ENCODE measurements around the gene RUBCNL. TPM values are rescaled to one million over a fixed set of nuclear protein-coding genes. Genes with fewer than 3 reads are reported as not detected.

Gene RUBCNL
- total and polyA plus RNA-seq, 2 donors, result 17.1 to 48.4 TPM

DNA sequence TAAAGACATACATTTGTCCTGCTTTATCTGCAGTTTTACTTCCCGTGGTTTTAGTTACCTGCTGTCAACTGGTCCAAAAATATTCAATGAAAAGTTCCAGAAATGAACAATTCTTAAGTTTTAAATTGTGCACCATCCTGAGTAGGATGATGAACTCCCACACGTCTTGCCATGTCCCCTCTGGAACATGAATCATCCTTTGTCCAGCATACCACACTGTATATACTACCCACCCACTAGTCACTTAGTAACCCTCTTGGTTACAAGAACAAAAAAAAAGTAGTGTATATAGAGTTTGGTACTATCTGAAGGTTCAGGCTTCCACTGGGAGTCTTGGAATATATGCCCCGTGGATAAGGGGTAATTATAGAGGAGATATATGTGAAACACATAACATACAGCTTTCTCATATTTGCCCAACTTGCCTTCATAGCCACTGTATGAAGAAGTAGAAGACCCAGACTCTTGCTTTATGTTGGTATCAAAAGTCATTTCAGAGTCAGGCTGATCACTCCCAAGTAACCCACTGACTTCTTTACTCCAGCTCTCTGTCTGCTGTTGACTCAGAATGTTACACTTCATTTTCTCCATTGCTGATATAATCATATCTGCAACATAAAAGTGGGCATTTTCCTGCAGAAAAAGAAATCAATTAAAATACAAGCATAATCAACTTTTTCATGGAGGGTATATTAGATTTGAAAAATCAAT lies 19.3 kb downstream of the RUBCNL start:
- H3K27ac ChIP-seq (ENCODE audit: low read depth in 1 of 2, low read length in 1 of 2), result no peak overlapping the region
- 96% methylated on average over 3 of the region's 3 CpGs for WGBS
- peaks cover 28 to 33% of the 10 kb centered on the region in 2 donors for H3K36me3 ChIP-seq (ENCODE audit: control insufficient read depth in 2 of 2, insufficient read depth in 2 of 2, low read length in 1 of 2)
- H3K4me1 ChIP-seq (ENCODE audit: control insufficient read depth in 2 of 2, insufficient read depth in 2 of 2, low read length in 2 of 2), result peaks cover 0 to 7% of the 10 kb centered on the region in 2 donors
- no peak for DNase-seq (ENCODE audit: low read depth in 6 of 9, low spot score in 9 of 9)
- H3K4me3 ChIP-seq (ENCODE audit: low read length in 2 of 2), result no peak overlapping the region
- H3K9me3 ChIP-seq (ENCODE audit: control insufficient read depth in 2 of 2, insufficient read depth in 1 of 2, low read length in 1 of 2), result no peaks in the 10 kb centered on the region
- no peaks in the 10 kb centered on the region for H3K27me3 ChIP-seq (ENCODE audit: control insufficient read depth in 2 of 2, insufficient read depth in 1 of 2, low read length in 1 of 2)

DNA sequence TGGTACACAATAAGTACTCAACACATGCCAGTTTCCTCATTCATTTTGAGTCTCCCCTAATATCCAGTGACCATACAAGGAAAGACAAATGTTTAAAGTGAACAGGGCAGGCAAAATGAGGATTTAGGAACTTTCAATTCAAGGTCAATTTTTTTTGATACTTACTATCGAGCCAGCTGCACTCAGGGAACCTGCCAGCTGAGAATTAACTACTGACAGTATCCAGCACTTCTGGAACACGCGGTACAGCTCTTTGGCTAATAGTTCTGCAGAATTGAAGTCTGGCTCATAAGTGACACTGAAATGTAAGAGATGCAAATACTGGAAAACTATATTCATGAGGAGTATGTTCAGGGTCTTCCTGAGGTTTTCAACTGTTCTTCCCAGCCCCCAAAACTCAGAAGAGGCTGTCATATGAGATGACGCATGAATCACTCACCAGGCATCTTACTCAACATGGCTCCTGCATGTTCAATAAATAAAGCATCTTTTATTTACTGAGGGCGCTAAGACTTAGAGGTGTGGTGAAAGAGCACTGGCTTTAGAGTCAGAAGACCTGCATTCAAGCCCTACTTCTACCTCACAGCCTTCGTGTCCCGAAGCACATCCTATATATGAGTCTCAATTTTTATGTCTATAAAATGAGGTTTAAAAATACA lies 25.6 kb downstream of the RUBCNL start:
- Histone ChIP-seq H3K9me3 (ENCODE audit: control insufficient read depth in 2 of 2, insufficient read depth in 1 of 2, low read length in 1 of 2) (no peaks in the 10 kb centered on the region), H3K4me3 (ENCODE audit: low read length in 2 of 2) (no peak overlapping the region), H3K27ac (ENCODE audit: low read depth in 1 of 2, low read length in 1 of 2) (no peak overlapping the region), H3K4me1 (ENCODE audit: control insufficient read depth in 2 of 2, insufficient read depth in 2 of 2, low read length in 2 of 2) (no peaks in the 10 kb centered on the region), H3K36me3 (ENCODE audit: control insufficient read depth in 2 of 2, insufficient read depth in 2 of 2, low read length in 1 of 2) (peaks cover 24% of the 10 kb centered on the region in 2 donors), H3K27me3 (ENCODE audit: control insufficient read depth in 2 of 2, insufficient read depth in 1 of 2, low read length in 1 of 2) (no peaks in the 10 kb centered on the region)
- 98% methylated on average over 7 of the region's 7 CpGs for WGBS
- no peak for DNase-seq (ENCODE audit: low read depth in 6 of 9, low spot score in 9 of 9)

DNA sequence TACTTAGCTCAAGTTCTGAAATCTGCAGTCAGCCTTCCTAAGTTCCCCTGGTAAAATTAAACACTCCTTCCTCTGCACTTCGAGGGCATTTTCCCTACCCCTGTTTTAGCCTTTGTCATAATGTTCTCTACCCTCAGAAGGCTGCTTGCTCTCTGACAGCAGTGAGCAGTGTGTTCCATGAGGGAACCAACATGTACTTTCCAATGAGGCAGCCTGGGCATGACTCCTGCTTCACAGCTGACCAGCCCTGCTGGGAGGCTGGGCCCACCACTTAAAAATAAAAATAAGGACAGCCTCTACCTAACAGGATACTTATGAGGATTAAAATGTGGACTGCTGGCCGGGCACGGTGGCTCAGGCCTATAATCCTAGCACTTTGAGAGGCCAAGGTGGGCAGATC lies 26.4 kb downstream of the RUBCNL start:
- DNase-seq (ENCODE audit: low read depth in 6 of 9, low spot score in 9 of 9), result no peak
- Histone ChIP-seq H3K27me3 (ENCODE audit: control insufficient read depth in 2 of 2, insufficient read depth in 1 of 2, low read length in 1 of 2) (no peaks in the 10 kb centered on the region), H3K4me3 (ENCODE audit: low read length in 2 of 2) (no peak overlapping the region), H3K4me1 (ENCODE audit: control insufficient read depth in 2 of 2, insufficient read depth in 2 of 2, low read length in 2 of 2) (no peaks in the 10 kb centered on the region), H3K36me3 (ENCODE audit: control insufficient read depth in 2 of 2, insufficient read depth in 2 of 2, low read length in 1 of 2) (peaks cover 20 to 21% of the 10 kb centered on the region in 2 donors), H3K9me3 (ENCODE audit: control insufficient read depth in 2 of 2, insufficient read depth in 1 of 2, low read length in 1 of 2) (no peaks in the 10 kb centered on the region), H3K27ac (ENCODE audit: low read depth in 1 of 2, low read length in 1 of 2) (no peak overlapping the region)
- WGBS, result 93% methylated on average over 3 of the region's 3 CpGs

DNA sequence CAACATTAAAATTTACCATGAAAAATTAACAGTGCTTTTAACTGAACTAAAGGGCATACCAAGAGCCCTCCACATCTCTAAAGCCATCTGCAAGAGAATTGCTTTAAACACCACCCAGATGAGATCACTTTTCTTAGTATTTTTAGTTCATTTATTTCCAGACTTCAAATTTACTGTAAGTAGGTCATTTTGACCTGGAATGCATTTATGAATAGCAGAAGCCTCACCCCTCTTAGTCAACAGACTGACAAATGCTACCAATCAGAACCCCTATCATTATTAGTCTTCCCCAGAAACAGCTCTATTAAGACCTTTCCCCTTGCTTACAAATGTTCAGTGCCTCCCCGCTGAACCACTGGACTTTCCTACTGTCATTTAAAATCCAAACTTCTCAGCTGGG lies 27.3 kb downstream of the RUBCNL start:
- no peak overlapping the region for H3K27ac ChIP-seq (ENCODE audit: low read depth in 1 of 2, low read length in 1 of 2)
- no peaks in the 10 kb centered on the region for H3K27me3 ChIP-seq (ENCODE audit: control insufficient read depth in 2 of 2, insufficient read depth in 1 of 2, low read length in 1 of 2)
- H3K4me3 ChIP-seq (ENCODE audit: low read length in 2 of 2), result no peak overlapping the region
- WGBS, result 97% methylated on average over 1 of the region's 1 CpG
- no peaks in the 10 kb centered on the region for H3K9me3 ChIP-seq (ENCODE audit: control insufficient read depth in 2 of 2, insufficient read depth in 1 of 2, low read length in 1 of 2)
- no peaks in the 10 kb centered on the region for H3K4me1 ChIP-seq (ENCODE audit: control insufficient read depth in 2 of 2, insufficient read depth in 2 of 2, low read length in 2 of 2)
- no peak for DNase-seq (ENCODE audit: low read depth in 6 of 9, low spot score in 9 of 9)
- H3K36me3 ChIP-seq (ENCODE audit: control insufficient read depth in 2 of 2, insufficient read depth in 2 of 2, low read length in 1 of 2), result peaks cover 16 to 23% of the 10 kb centered on the region in 2 donors

DNA sequence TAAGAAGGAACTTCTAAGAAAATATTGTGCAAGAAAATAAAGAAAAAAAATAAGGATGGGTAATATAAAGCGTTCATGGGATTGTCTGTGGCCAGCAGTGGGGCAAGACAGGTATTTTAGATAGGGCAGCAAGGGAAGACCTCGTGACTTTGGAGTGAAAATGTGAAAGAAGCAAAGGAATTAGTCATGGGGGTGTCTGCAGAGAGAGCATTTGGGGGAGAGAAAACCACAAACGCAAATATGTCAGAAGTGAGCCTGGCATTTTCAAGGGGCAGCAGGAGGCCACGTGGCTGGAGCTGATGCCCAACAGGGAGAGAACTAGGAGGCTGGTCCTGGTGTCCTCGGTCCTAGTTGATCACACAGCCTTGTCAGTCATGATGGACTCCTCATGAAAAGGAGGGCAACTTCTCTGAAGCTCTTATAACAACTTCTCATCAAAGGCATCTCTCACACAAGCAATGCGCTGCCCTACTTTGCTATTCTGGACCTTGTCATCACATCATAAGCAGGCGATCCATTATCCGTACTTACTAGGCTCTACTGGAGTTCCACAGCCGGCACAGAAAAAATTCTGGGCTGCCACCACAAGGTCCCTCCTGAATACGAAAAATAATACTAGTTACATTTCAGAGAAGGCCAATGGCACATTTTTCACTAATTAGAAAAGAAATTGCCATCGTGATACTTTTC lies 31.0 kb downstream of the RUBCNL start:
- 97% methylated on average over 11 of the region's 11 CpGs for WGBS
- Histone ChIP-seq H3K4me1 (ENCODE audit: control insufficient read depth in 2 of 2, insufficient read depth in 2 of 2, low read length in 2 of 2) (no peaks in the 10 kb centered on the region), H3K36me3 (ENCODE audit: control insufficient read depth in 2 of 2, insufficient read depth in 2 of 2, low read length in 1 of 2) (peaks cover 12 to 20% of the 10 kb centered on the region in 2 donors), H3K27me3 (ENCODE audit: control insufficient read depth in 2 of 2, insufficient read depth in 1 of 2, low read length in 1 of 2) (no peaks in the 10 kb centered on the region), H3K4me3 (ENCODE audit: low read length in 2 of 2) (no peak overlapping the region), H3K27ac (ENCODE audit: low read depth in 1 of 2, low read length in 1 of 2) (no peak overlapping the region), H3K9me3 (ENCODE audit: control insufficient read depth in 2 of 2, insufficient read depth in 1 of 2, low read length in 1 of 2) (no peaks in the 10 kb centered on the region)
- no peak for DNase-seq (ENCODE audit: low read depth in 6 of 9, low spot score in 9 of 9)

DNA sequence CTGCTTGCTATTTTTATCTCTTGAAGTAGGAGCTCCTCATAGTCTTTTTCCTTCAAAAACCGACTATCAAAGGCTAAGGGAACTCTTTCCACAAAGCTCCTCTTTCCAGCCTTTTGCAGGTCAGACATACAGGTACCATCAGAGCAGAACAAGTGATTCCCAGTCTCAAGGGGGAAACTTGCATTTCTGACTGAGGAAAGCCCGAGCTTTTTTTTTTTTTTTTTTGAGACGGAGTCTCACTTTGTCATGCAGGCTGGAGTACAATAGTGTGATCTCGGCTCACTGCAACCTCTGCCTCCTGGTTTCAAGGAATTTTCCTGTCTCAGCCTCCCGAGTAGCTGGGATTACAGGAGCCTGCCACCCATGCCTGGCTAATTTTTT lies 32.0 kb downstream of the RUBCNL start:
- WGBS, result 83% methylated on average over 5 of the region's 5 CpGs

DNA sequence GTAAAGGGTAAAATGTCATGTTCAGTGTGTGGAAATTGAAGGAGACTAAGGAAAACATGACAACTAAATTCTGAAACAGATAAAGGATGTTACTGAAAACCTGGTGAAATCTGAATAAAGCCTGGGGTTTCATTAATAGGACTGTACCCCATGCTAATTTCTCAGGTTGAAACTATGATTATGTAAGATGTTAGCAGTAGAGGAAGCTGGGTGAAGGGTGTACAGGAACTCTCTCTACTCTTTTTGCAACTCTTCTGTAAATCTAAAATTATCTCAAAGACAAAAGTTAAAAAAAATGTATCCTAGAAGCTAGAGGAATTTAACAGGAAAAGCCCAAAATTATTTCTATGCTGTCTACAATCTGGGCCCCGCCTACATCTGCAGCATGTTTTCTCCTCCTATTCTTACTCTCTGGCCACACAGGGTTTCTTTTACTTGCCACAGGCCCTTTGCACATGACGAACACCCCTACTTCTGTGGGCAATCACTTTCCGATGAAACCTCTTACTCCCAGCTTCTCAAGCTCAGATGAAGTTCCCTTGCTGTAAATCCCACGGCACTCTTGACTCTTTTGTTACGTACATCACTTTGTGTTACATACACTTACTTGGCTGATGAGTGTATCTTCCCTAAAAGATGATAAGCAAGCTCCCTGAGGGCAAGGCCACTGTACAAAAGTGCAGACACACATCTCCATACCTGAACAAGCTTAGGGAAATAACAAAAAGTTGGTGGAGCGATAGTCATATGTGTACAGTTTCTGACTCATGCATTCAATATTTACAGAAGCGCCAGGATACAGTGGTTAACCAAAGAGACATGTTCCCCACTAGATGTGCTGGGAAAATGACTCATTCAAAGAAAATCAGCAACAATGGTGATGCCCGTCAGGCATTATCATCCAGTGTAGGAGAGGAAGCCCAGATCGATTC lies 32.6 kb downstream of the RUBCNL start:
- 83% methylated on average over 9 of the region's 9 CpGs for WGBS
- no peak overlapping the region for H3K27ac ChIP-seq (ENCODE audit: low read depth in 1 of 2, low read length in 1 of 2)

More for the DNA sequence above, 32.0 kb downstream of the RUBCNL start:
- Histone ChIP-seq H3K27me3 (ENCODE audit: control insufficient read depth in 2 of 2, insufficient read depth in 1 of 2, low read length in 1 of 2) (no peaks in the 10 kb centered on the region), H3K9me3 (ENCODE audit: control insufficient read depth in 2 of 2, insufficient read depth in 1 of 2, low read length in 1 of 2) (no peaks in the 10 kb centered on the region), H3K36me3 (ENCODE audit: control insufficient read depth in 2 of 2, insufficient read depth in 2 of 2, low read length in 1 of 2) (peaks cover 12 to 17% of the 10 kb centered on the region in 2 donors), H3K27ac (ENCODE audit: low read depth in 1 of 2, low read length in 1 of 2) (no peak overlapping the region), H3K4me1 (ENCODE audit: control insufficient read depth in 2 of 2, insufficient read depth in 2 of 2, low read length in 2 of 2) (no peaks in the 10 kb centered on the region), H3K4me3 (ENCODE audit: low read length in 2 of 2) (no peak overlapping the region)
- no peak for DNase-seq (ENCODE audit: low read depth in 6 of 9, low spot score in 9 of 9)

DNA sequence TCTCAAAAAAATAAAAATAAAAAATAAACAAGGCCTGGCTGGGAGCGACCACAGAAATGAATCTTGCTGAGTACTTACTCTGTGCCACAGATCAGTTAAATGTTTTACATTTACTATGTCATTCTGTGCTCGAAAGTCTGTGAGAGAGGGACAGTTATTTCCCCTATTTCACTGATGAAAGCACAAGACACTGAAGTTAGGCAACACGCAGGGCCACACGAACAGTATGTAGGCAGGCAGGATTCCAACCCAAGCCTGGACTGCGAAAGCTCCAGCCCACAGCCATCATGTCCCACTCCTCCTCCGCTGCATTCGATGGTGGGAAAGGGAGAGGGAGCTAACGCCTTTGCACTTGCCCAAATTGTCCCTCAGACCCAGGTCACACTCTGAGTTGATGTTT lies 34.2 kb downstream of the RUBCNL start:
- Histone ChIP-seq H3K9me3 (ENCODE audit: control insufficient read depth in 2 of 2, insufficient read depth in 1 of 2, low read length in 1 of 2) (no peaks in the 10 kb centered on the region), H3K36me3 (ENCODE audit: control insufficient read depth in 2 of 2, insufficient read depth in 2 of 2, low read length in 1 of 2) (peaks cover 6 to 18% of the 10 kb centered on the region in 2 donors), H3K27ac (ENCODE audit: low read depth in 1 of 2, low read length in 1 of 2) (no peak overlapping the region), H3K4me3 (ENCODE audit: low read length in 2 of 2) (no peak overlapping the region), H3K27me3 (ENCODE audit: control insufficient read depth in 2 of 2, insufficient read depth in 1 of 2, low read length in 1 of 2) (no peaks in the 10 kb centered on the region), H3K4me1 (ENCODE audit: control insufficient read depth in 2 of 2, insufficient read depth in 2 of 2, low read length in 2 of 2) (no peaks in the 10 kb centered on the region)
- DNase-seq (ENCODE audit: low read depth in 6 of 9, low spot score in 9 of 9), result no peak
- 97% methylated on average over 8 of the region's 8 CpGs for WGBS

More for the DNA sequence above, 32.6 kb downstream of the RUBCNL start:
- no peaks in the 10 kb centered on the region for H3K9me3 ChIP-seq (ENCODE audit: control insufficient read depth in 2 of 2, insufficient read depth in 1 of 2, low read length in 1 of 2)
- H3K27me3 ChIP-seq (ENCODE audit: control insufficient read depth in 2 of 2, insufficient read depth in 1 of 2, low read length in 1 of 2), result no peaks in the 10 kb centered on the region
- no peak for DNase-seq (ENCODE audit: low read depth in 6 of 9, low spot score in 9 of 9)
- H3K4me3 ChIP-seq (ENCODE audit: low read length in 2 of 2), result no peak overlapping the region
- no peaks in the 10 kb centered on the region for H3K4me1 ChIP-seq (ENCODE audit: control insufficient read depth in 2 of 2, insufficient read depth in 2 of 2, low read length in 2 of 2)
- H3K36me3 ChIP-seq (ENCODE audit: control insufficient read depth in 2 of 2, insufficient read depth in 2 of 2, low read length in 1 of 2), result peaks cover 12 to 21% of the 10 kb centered on the region in 2 donors

All from thymus (tissue), 11 donors.